Measurements from ENCODE around the gene GPT2. TPM values are rescaled to one million over a fixed set of nuclear protein-coding genes. Genes with fewer than 3 reads are reported as not detected.

Gene GPT2
- total RNA-seq, 3 donors from 2014 or later: 9.2 to 20.8 (median 10.5) TPM

DNA sequence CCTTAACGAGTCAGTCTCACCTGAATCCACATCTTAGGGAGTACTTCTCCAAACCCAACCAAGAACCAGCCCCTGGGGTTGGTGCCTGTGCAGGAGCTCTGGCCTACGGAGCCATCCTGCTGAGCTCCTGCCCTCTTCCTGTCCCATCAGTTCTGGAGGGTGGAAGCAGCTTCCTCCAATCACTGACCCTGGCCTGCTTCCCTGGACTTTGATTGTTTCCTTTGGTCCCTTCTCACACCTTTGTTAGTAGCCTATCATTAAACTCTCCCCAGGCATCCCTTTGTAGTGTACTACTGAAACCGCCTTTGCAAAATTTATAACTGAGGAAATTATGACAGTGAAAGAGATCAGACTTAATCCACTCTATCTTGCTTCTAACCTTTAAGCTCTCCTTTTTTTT lies 32.0 kb upstream of the GPT2 start:
- intact Hi-C loops (cut with DNase I, micrococcal nuclease): loop anchor here in 1 of 2 donors (5.0 kb wide), 1 partner anchor 55 kb away; no protein-coding TSS in a partner anchor

DNA sequence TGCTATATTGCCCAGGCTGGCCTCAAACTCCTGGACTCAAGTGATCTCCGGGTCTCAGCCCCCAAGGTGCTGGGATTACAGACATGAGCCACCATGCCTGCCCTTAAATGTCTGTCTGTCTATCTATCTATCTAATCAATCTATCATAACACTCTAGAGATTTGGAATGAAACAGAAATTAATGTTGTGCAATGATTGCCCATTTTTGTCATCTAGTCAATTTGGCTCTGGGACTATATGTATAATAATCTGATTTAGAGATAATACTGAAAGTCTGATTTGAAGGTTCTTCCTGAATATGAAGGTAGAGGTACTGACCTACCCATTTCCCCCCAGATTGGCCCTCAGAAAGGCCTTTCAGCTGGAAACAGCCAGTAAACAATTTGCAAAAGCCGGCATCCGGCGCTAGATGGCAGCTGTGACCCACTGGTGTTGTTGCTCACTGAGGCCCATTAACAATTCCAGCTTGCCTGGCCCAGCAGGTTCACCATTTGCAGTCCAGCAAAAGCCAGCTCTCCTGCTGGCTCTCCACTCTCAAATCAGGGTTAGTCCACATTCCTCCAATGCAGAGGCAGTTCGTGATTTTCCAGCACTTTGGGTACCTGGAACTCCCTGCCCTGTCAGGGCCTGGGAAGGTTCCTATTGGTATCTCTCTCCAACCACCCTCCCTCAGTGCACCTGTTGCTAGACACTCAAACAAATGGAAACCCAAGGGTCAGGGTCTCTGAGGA lies 30.3 kb upstream of the GPT2 start:
- intact Hi-C loops (cut with DNase I, micrococcal nuclease): loop anchor here in 1 of 2 donors (5.0 kb wide), 1 partner anchor 53 kb away; no protein-coding TSS in a partner anchor
- no peak overlapping the region for H3K4me3 ChIP-seq
- DNase-seq: peak in 2 of 3 donors; percentile 88
- no peaks in the 10 kb centered on the region for H3K36me3 ChIP-seq (ENCODE audit: low read depth)
- H3K9me3 ChIP-seq: no peaks in the 10 kb centered on the region
- peak; percentile 75 for ATAC-seq
- H3K4me1 ChIP-seq (ENCODE audit: low read depth): peaks cover 8% of the 10 kb centered on the region
- TF ChIP-seq, protein P1, sequence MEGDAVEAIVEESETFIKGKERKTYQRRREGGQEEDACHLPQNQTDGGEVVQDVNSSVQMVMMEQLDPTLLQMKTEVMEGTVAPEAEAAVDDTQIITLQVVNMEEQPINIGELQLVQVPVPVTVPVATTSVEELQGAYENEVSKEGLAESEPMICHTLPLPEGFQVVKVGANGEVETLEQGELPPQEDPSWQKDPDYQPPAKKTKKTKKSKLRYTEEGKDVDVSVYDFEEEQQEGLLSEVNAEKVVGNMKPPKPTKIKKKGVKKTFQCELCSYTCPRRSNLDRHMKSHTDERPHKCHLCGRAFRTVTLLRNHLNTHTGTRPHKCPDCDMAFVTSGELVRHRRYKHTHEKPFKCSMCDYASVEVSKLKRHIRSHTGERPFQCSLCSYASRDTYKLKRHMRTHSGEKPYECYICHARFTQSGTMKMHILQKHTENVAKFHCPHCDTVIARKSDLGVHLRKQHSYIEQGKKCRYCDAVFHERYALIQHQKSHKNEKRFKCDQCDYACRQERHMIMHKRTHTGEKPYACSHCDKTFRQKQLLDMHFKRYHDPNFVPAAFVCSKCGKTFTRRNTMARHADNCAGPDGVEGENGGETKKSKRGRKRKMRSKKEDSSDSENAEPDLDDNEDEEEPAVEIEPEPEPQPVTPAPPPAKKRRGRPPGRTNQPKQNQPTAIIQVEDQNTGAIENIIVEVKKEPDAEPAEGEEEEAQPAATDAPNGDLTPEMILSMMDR (IDR thresholded peaks at IDR 0.05): peak; percentile 66

More for the DNA sequence above, 32.0 kb upstream of the GPT2 start:
- Histone ChIP-seq H3K36me3 (ENCODE audit: low read depth) (no peaks in the 10 kb centered on the region), H3K4me3 (no peak overlapping the region), H3K9me3 (no peaks in the 10 kb centered on the region), H3K4me1 (ENCODE audit: low read depth) (peaks cover 8% of the 10 kb centered on the region)
- TF ChIP-seq, protein P1 (IDR thresholded peaks at IDR 0.05): no peak
- ATAC-seq (peak; percentile 34), DNase-seq (no peak)

DNA sequence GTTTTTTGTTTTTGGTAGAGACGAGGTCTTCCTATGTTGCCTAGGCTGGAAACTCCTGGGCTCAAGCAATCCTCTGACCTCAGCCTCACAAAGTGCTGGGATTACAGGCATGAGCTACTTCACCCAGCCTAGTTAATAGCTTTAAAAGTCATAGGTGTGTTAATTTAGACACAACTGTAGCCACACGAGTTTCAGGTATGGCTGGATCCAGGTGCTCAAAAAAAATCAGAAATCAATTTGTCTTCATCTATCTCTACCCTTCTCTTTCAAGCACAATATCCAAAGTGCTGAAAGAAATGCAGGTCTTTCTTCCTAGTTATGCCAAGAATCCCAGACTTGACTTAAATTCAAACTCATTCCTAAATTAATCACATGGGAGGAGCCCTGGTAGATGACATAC lies 29.3 kb upstream of the GPT2 start:
- TF ChIP-seq, protein P1 (IDR thresholded peaks at IDR 0.05): no peak
- DNase-seq (no peak), ATAC-seq (no peak)
- no peaks in the 10 kb centered on the region for H3K9me3 ChIP-seq
- no peak overlapping the region for H3K4me3 ChIP-seq
- no peaks in the 10 kb centered on the region for H3K36me3 ChIP-seq (ENCODE audit: low read depth)
- peaks cover 8% of the 10 kb centered on the region for H3K4me1 ChIP-seq (ENCODE audit: low read depth)
- intact Hi-C loops (cut with DNase I, micrococcal nuclease): loop anchor here (5.0 kb wide), 1 partner anchor 52 kb away; no protein-coding TSS in a partner anchor

DNA sequence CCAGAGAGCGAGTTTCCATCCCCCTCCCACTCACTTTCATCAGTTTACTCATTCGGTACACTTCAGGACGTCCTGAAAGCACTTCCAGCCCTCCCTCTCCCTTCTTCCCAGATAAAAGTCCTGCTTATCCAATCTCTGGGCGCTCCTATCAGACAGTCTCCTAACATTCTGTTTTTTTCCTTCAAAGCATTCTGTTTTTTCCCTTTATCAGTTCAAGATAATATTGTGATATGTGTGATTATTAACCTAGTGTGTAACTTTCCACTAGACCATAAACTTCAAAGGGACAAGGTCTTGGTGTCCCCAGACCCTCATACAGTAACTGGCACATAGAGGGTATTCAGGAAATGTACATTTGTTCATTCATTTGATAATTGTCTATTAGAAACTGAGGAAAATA lies 28.8 kb upstream of the GPT2 start:
- DNase-seq: no peak
- Histone ChIP-seq H3K36me3 (ENCODE audit: low read depth) (no peaks in the 10 kb centered on the region), H3K9me3 (no peaks in the 10 kb centered on the region), H3K4me1 (ENCODE audit: low read depth) (peaks cover 5% of the 10 kb centered on the region), H3K4me3 (no peak overlapping the region)
- TF ChIP-seq, protein P1 (IDR thresholded peaks at IDR 0.05): no peak
- intact Hi-C loops (cut with DNase I, micrococcal nuclease): loop anchor here in 1 of 2 donors (5.0 kb wide), 1 partner anchor 52 kb away; no protein-coding TSS in a partner anchor
- no peak for ATAC-seq

DNA sequence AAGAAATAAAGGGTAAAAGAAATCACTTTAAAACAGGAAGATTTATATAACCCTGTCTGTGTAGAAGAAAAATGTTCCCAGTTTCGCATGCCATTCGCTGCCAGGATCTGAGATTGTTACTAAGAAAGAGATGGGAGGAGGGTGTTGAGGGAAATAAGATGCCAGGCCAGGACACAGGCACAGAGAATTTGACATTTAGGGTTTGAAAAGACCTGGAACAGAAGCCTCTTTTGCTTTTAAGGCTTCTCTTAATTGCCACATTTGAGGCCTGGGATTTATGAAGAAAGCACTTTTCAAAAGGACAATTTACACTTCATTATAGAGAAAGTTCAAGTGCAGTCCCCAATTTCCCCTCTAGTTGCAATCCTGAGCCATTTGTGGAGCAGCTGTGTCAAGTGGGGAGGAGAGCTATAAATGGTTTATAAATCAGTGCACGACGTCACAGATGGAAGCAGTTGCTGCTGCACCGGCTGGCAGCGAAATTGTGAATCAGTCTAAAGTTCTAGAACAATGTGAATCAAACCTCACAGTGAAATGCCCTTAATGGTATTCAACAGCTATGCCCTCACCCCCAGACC lies 26.7 kb upstream of the GPT2 start:
- TF ChIP-seq, protein P1 (IDR thresholded peaks at IDR 0.05): no peak
- no peak overlapping the region for H3K4me3 ChIP-seq
- H3K9me3 ChIP-seq: no peaks in the 10 kb centered on the region
- no peaks in the 10 kb centered on the region for H3K36me3 ChIP-seq (ENCODE audit: low read depth)
- ATAC-seq (peak; percentile 82), DNase-seq (peak in 1 of 3 donors; percentile 49)
- intact Hi-C loops (cut with DNase I, micrococcal nuclease): loop anchor here in 1 of 2 donors (5.0 kb wide), 1 partner anchor 50 kb away; no protein-coding TSS in a partner anchor
- no peaks in the 10 kb centered on the region for H3K4me1 ChIP-seq (ENCODE audit: low read depth)
